ENCODE results near the gene PRKCA.
"Not testable (repeated sequence)": the region's sequence is repeated elsewhere in the genome, so short reads cannot be mapped to it uniquely, and the experiment has no call there.

The PRKCA gene

DNA sequence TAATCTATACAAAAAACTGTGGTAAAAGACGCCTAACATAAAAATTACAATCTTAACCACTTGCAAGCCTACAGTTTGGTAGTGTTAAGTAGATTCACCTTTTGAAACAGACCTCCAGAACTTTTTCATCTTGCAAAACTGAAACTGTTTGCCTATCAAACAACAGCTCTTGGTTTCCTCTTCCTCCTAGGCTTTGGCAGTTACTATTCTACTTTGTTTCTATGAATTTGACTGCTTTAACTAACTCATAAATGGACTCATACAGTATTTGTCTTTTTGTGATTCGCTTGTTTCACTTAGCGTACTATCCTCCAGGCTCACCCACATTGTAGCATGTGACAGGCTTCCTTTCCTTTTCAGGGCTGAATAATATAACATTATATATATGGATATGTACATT, 97.0 kb downstream of the PRKCA start:
- H3K27me3 ChIP-seq (ENCODE audit: insufficient read depth, poor library complexity, severe bottlenecking): no peaks in the 10 kb centered on the region
- no peaks in the 10 kb centered on the region for H3K9me3 ChIP-seq (ENCODE audit: severe bottlenecking)
- H3K27ac ChIP-seq (ENCODE audit: poor library complexity, severe bottlenecking): no peak overlapping the region
- no peaks in the 10 kb centered on the region for H3K4me1 ChIP-seq (ENCODE audit: insufficient read depth, poor library complexity, severe bottlenecking)
- no peak for DNase-seq (ENCODE audit: low spot score)
- TF ChIP-seq, protein P1, sequence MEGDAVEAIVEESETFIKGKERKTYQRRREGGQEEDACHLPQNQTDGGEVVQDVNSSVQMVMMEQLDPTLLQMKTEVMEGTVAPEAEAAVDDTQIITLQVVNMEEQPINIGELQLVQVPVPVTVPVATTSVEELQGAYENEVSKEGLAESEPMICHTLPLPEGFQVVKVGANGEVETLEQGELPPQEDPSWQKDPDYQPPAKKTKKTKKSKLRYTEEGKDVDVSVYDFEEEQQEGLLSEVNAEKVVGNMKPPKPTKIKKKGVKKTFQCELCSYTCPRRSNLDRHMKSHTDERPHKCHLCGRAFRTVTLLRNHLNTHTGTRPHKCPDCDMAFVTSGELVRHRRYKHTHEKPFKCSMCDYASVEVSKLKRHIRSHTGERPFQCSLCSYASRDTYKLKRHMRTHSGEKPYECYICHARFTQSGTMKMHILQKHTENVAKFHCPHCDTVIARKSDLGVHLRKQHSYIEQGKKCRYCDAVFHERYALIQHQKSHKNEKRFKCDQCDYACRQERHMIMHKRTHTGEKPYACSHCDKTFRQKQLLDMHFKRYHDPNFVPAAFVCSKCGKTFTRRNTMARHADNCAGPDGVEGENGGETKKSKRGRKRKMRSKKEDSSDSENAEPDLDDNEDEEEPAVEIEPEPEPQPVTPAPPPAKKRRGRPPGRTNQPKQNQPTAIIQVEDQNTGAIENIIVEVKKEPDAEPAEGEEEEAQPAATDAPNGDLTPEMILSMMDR (IDR thresholded peaks at IDR 0.05; ENCODE audit: poor library complexity, severe bottlenecking): no peak
- H3K36me3 ChIP-seq (ENCODE audit: low read depth): no peaks in the 10 kb centered on the region
- H3K4me3 ChIP-seq (ENCODE audit: severe bottlenecking): no peak overlapping the region
- no peak for ATAC-seq (ENCODE audit: low read depth)

DNA sequence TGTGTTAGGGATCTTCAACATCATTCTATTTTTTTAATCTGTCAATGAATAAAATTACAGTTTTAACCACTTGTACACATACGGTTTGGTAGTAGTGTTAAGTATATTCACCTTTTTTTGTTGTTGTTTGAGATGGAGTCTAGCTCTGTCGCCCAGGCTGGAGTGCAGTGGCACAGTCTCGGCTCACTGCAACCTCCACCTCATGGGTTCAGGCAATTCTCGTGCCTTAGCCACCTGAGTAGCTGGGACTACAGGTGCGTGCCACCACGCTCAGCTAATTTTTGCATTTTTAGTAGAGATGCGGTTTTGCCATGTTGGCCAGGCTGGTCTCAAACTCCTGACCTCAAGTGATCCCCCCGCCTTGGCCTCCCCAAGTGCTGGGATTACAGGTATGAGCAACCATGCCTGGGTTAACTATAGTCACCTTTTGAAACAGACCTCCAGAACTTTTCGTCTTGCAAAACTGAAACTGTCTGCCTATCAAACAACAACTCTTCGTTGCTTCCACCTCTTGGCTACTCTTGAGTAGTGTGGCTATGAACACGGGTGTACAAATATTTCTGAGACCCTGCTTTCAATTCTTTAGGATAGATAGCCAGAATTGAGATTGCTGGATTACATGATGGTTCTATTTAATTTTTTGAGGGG, 97.8 kb downstream of the PRKCA start:
- not testable (repeated sequence) for H3K27ac ChIP-seq (ENCODE audit: poor library complexity, severe bottlenecking); H3K36me3 ChIP-seq (ENCODE audit: low read depth); H3K27me3 ChIP-seq (ENCODE audit: insufficient read depth, poor library complexity, severe bottlenecking); H3K4me3 ChIP-seq (ENCODE audit: severe bottlenecking); DNase-seq (ENCODE audit: low spot score); ATAC-seq (ENCODE audit: low read depth); H3K4me1 ChIP-seq (ENCODE audit: insufficient read depth, poor library complexity, severe bottlenecking); H3K9me3 ChIP-seq (ENCODE audit: severe bottlenecking)

DNA sequence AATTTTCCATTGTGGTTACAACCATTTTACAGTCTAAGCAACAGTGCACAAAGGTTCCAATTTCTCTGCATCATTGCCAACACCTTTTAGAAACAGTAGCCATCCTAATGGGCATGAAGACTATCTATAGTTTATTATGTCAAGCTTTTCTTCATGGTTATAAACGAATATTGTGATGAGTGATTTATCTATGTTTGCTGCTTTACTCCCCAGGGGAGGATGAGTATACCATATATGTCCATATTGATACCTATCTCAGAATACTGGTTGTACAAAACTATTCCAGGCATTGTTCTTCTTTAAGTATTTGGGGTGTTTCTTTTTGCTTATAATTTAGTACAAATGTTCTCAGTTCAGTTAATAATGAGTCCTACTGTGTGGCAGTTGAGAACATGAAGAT, 98.3 kb downstream of the PRKCA start:
- ATAC-seq (ENCODE audit: low read depth): no peak
- TF ChIP-seq, protein P1 (IDR thresholded peaks at IDR 0.05; ENCODE audit: poor library complexity, severe bottlenecking): no peak
- H3K9me3 ChIP-seq (ENCODE audit: severe bottlenecking): no peaks in the 10 kb centered on the region
- no peaks in the 10 kb centered on the region for H3K36me3 ChIP-seq (ENCODE audit: low read depth)
- no peak for DNase-seq (ENCODE audit: low spot score)
- no peaks in the 10 kb centered on the region for H3K4me1 ChIP-seq (ENCODE audit: insufficient read depth, poor library complexity, severe bottlenecking)
- H3K4me3 ChIP-seq (ENCODE audit: severe bottlenecking): no peak overlapping the region
- no peaks in the 10 kb centered on the region for H3K27me3 ChIP-seq (ENCODE audit: insufficient read depth, poor library complexity, severe bottlenecking)
- H3K27ac ChIP-seq (ENCODE audit: poor library complexity, severe bottlenecking): no peak overlapping the region

DNA sequence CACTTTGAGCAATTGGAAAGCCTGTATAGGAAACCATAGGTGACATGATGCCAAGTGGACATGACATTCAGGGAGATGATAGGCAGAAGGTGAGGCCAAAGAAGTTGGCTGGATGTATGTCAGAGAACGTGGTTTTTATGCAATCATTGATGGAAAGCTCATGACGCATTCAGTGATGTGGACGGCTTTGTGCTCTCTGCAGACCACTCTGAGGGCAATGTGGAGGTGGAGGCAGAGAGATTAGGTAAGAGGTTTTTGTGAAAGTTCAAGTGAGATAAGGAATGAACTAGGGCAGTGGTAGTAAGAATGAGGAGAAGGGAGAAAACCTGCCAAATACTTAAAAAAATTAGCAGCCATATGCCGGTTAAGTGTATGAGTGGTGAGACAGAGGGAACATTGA, 99.0 kb downstream of the PRKCA start:
- ATAC-seq (ENCODE audit: low read depth) (no peak), DNase-seq (ENCODE audit: low spot score) (no peak)
- H3K27me3 ChIP-seq (ENCODE audit: insufficient read depth, poor library complexity, severe bottlenecking): no peaks in the 10 kb centered on the region
- H3K36me3 ChIP-seq (ENCODE audit: low read depth): no peaks in the 10 kb centered on the region
- TF ChIP-seq, protein P1 (IDR thresholded peaks at IDR 0.05; ENCODE audit: poor library complexity, severe bottlenecking): no peak
- H3K9me3 ChIP-seq (ENCODE audit: severe bottlenecking): no peaks in the 10 kb centered on the region
- H3K4me3 ChIP-seq (ENCODE audit: severe bottlenecking): no peak overlapping the region
- H3K4me1 ChIP-seq (ENCODE audit: insufficient read depth, poor library complexity, severe bottlenecking): no peaks in the 10 kb centered on the region
- no peak overlapping the region for H3K27ac ChIP-seq (ENCODE audit: poor library complexity, severe bottlenecking)

DNA sequence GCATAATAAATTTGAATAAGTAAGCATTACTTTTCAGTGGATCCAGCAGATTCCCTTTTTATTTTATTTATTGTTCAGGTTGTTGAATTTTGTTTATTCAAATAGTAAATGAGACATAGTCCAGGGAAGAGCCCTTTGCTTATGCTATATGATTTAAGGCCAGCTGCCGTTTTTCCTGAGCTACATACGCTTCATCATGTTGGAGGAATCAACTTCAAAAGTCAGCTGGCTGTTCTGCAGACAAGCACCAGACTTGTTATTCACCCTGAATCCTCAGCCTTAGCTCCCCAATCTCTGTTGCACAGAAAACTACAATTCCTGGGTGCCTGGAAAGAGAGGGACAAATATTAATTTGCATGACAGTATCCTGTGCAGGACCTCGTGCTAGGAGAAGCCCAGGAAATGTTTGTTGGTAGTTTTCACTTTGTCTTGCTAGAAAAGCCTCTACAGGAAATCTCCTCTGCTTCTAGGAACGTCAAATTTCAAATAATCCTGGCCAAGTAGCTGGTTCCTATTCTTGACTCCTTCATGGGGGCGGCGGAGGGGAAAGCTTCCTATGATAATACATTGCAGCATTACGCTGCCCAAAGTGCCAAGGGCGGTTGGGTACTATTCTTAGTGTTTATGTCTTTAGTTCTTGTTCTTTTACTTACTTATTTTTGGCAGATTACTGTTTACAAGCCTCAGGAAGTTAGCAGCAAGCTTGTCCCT, 101.6 kb downstream of the PRKCA start:
- no peak for DNase-seq (ENCODE audit: low spot score)
- Histone ChIP-seq H3K27me3 (ENCODE audit: insufficient read depth, poor library complexity, severe bottlenecking) (no peaks in the 10 kb centered on the region), H3K27ac (ENCODE audit: poor library complexity, severe bottlenecking) (no peak overlapping the region), H3K4me1 (ENCODE audit: insufficient read depth, poor library complexity, severe bottlenecking) (no peaks in the 10 kb centered on the region), H3K9me3 (ENCODE audit: severe bottlenecking) (no peaks in the 10 kb centered on the region), H3K36me3 (ENCODE audit: low read depth) (no peaks in the 10 kb centered on the region), H3K4me3 (ENCODE audit: severe bottlenecking) (no peak overlapping the region)
- no peak for ATAC-seq (ENCODE audit: low read depth)
- TF ChIP-seq, protein P1 (IDR thresholded peaks at IDR 0.05; ENCODE audit: poor library complexity, severe bottlenecking): no peak

Measured in RWPE2 (cell line).